ENCODE data around the gene PCDHA5.

Gene PCDHA5

GRCh38 chr5:140857987-140858240 lies 36.5 kb downstream of the PCDHA5 start:
- H3K4me3 ChIP-seq (ENCODE audit: low read depth, low read length): no peak overlapping the region

- no peak overlapping the region for H3K4me3 ChIP-seq (ENCODE audit: low read depth, low read length)
Measured at GRCh38 chr5:140862441-140863295, 41.3 kb downstream of the PCDHA5 start.

GRCh38 chr5:140868721-140869554 lies 47.5 kb downstream of the PCDHA5 start, which contains the start of gene PCDHA11:
Gene PCDHA11 (plus strand): TSS chr5:140868957. CDS start chr5:140869104, 147 bp downstream.
- peak within 1 kb of the TSS; percentile 55 for H3K4me3 ChIP-seq (ENCODE audit: low read depth, low read length)

GRCh38 chr5:140869555-140869886 lies 48.1 kb downstream of the PCDHA5 start:
- H3K4me3 ChIP-seq (ENCODE audit: low read depth, low read length): no peak overlapping the region

- no peak overlapping the region for H3K4me3 ChIP-seq (ENCODE audit: low read depth, low read length)
Measured at GRCh38 chr5:140870221-140871201, 49.1 kb downstream of the PCDHA5 start.
